Mesenchymal stem cell (in vitro differentiated cells and primary cell): Measurements from ENCODE around the gene MGMT.
A peak's percentile ranks its signal among the peaks of the same experiment; 100 is the strongest.

Experiments used
- DNase-seq: peaks from one replicate; pipeline ENCODE4 v3.0.0-alpha.2; 2013
- H2AFZ ChIP-seq: one replicate; pipeline ENCODE4 v1.6.1; 2013; ENCODE audit warnings: low read depth, mild to moderate bottlenecking, control low read depth, inconsistent platforms, low read length, moderate library complexity
- H2AK5ac ChIP-seq: 2 replicates; pipeline ENCODE4 v1.6.1; 2013; ENCODE audit warnings: low read length, moderate library complexity, mild to moderate bottlenecking, inconsistent platforms; ENCODE audit not compliant: severe bottlenecking
- H2BK120ac ChIP-seq: one replicate; pipeline ENCODE4 v1.6.1; 2013; ENCODE audit warnings: low read depth, mild to moderate bottlenecking, inconsistent platforms, low read length, moderate library complexity
- H2BK12ac ChIP-seq, 2 experiments: one replicate each; pipeline ENCODE4 v1.6.1; 2013; ENCODE audit warnings: inconsistent platforms in 2 of 2, low read length in 2 of 2, mild to moderate bottlenecking in 2 of 2, moderate library complexity in 2 of 2, control low read depth in 1 of 2
- H2BK15ac ChIP-seq: one replicate; pipeline ENCODE4 v1.6.1; 2013; ENCODE audit warnings: mild to moderate bottlenecking, low read depth, inconsistent platforms; ENCODE audit not compliant: poor library complexity, severe bottlenecking
- H2BK5ac ChIP-seq: 2 replicates; pipeline ENCODE4 v1.6.1; 2013; ENCODE audit warnings: low read depth, mild to moderate bottlenecking, low read length, control low read depth, inconsistent platforms; ENCODE audit not compliant: poor library complexity, severe bottlenecking
- H3K14ac ChIP-seq, 2 experiments: one replicate each; pipeline ENCODE4 v1.6.1; 2013; ENCODE audit warnings: inconsistent platforms in 2 of 2, low read length in 2 of 2, control low read depth in 1 of 2, mild to moderate bottlenecking in 1 of 2, moderate library complexity in 1 of 2
- H3K18ac ChIP-seq, 2 experiments: one replicate each; pipeline ENCODE4 v1.6.1; 2013; ENCODE audit warnings: inconsistent platforms in 2 of 2, low read length in 2 of 2, control low read depth in 1 of 2, low read depth in 1 of 2, mild to moderate bottlenecking in 1 of 2
- H3K23ac ChIP-seq, 2 experiments: one replicate each; pipeline ENCODE4 v1.6.1; 2013; ENCODE audit warnings: inconsistent platforms in 2 of 2, low read length in 2 of 2, mild to moderate bottlenecking in 2 of 2, moderate library complexity in 2 of 2, control low read depth in 1 of 2
- H3K27ac ChIP-seq: 2 replicates; pipeline ENCODE4 v1.5.1; 2013; ENCODE audit warnings: mild to moderate bottlenecking, moderate library complexity, low read length, control low read depth, inconsistent platforms; ENCODE audit not compliant: poor library complexity, severe bottlenecking
- H3K27me3 ChIP-seq, 2 experiments: 2 replicates each; pipeline versions ENCODE4 v1.6.1 to v1.7.0; 2013; ENCODE audit warnings: low read length in 2 of 2, mild to moderate bottlenecking in 2 of 2, moderate library complexity in 2 of 2, control low read depth in 1 of 2, inconsistent platforms in 1 of 2; ENCODE audit not compliant: control insufficient read depth in 1 of 2, insufficient read depth in 1 of 2
- H3K36me3 ChIP-seq, 2 experiments: 2 replicates each; pipeline versions ENCODE4 v1.6.1 to v1.7.0; 2013; ENCODE audit warnings: low read length in 2 of 2, control low read depth in 1 of 2, inconsistent platforms in 1 of 2, low read depth in 1 of 2, mild to moderate bottlenecking in 1 of 2; ENCODE audit not compliant: insufficient read depth in 2 of 2, control insufficient read depth in 1 of 2
- H3K4ac ChIP-seq, 2 experiments: one replicate each; pipeline ENCODE4 v1.6.1; 2013; ENCODE audit warnings: inconsistent platforms in 2 of 2, low read length in 2 of 2, mild to moderate bottlenecking in 2 of 2, moderate library complexity in 2 of 2, control low read depth in 1 of 2, low read depth in 1 of 2
- H3K4me1 ChIP-seq: 2 replicates; pipeline ENCODE4 v1.6.1; 2013; ENCODE audit warnings: low read depth, low read length, control low read depth; ENCODE audit not compliant: control insufficient read depth, insufficient read depth
- H3K4me2 ChIP-seq: 2 replicates; pipeline ENCODE4 v1.6.1; 2013; ENCODE audit warnings: low read length, mild to moderate bottlenecking, inconsistent platforms; ENCODE audit not compliant: poor library complexity, severe bottlenecking
- H3K4me3 ChIP-seq, 2 experiments: 2 replicates each; pipeline versions ENCODE4 v1.5.1 to v1.7.0; 2013; ENCODE audit warnings: low read length in 2 of 2, mild to moderate bottlenecking in 2 of 2, control low read depth in 1 of 2, low read depth in 1 of 2; ENCODE audit not compliant: insufficient read depth in 1 of 2
- H3K79me1 ChIP-seq: replicated peaks from 2 replicates; pipeline ENCODE4 v1.6.1; 2013; ENCODE audit warnings: mild to moderate bottlenecking, control low read depth, low read length, inconsistent platforms; ENCODE audit not compliant: poor library complexity, severe bottlenecking
- H3K9ac ChIP-seq: 2 replicates; pipeline ENCODE4 v1.7.0; 2013; ENCODE audit warnings: mild to moderate bottlenecking, low read length, moderate library complexity
- H3K9me3 ChIP-seq: 2 replicates; pipeline ENCODE4 v1.7.0; 2013; ENCODE audit warnings: mild to moderate bottlenecking, low read length; ENCODE audit not compliant: control insufficient read depth
- H4K8ac ChIP-seq: one replicate; pipeline ENCODE4 v1.6.1; 2013; ENCODE audit warnings: inconsistent platforms, mild to moderate bottlenecking, low read length, moderate library complexity
- H4K91ac ChIP-seq: one replicate; pipeline ENCODE4 v1.6.1; 2013; ENCODE audit warnings: mild to moderate bottlenecking, low read length, inconsistent platforms
- WGBS: methylation state at CpG from one replicate; pipeline ENCODE4 v1.1.7; 2013; ENCODE audit warnings: mixed read lengths; 5-methylcytosine and 5-hydroxymethylcytosine counted together

MGMT gene

GRCh38 chr10:129523031-129523722, 56.1 kb downstream of the MGMT start:
- Histone ChIP-seq H4K91ac (no peak overlapping the region), H3K23ac (no peak overlapping the region), H3K14ac (no peak overlapping the region), H3K9ac (no peak overlapping the region), H3K4me2 (no peak overlapping the region), H2BK5ac (no peak overlapping the region), H3K9me3 (no peaks in the 10 kb centered on the region), H3K4ac (no peak overlapping the region), H3K36me3 (peaks cover 3 to 12% of the 10 kb centered on the region in 2 experiments), H2BK120ac (no peak overlapping the region), H3K79me1 (peaks cover 57% of the 10 kb centered on the region), H3K4me3 (no peak overlapping the region), H4K8ac (no peak overlapping the region), H2BK12ac (no peak overlapping the region), H3K4me1 (peaks cover 18% of the 10 kb centered on the region), H3K27ac (no peak overlapping the region), H2BK15ac (no peak overlapping the region), H3K27me3 (no peaks in the 10 kb centered on the region), H3K18ac (no peak overlapping the region), H2AFZ (no peak overlapping the region), H2AK5ac (no peak overlapping the region)
- DNase-seq: no peak
- 93% methylated on average over 26 of the region's 27 CpGs for WGBS

- H2BK15ac ChIP-seq: no peak overlapping the region
- no peak overlapping the region for H3K4me2 ChIP-seq
- no peaks in the 10 kb centered on the region for H3K9me3 ChIP-seq
- no peak overlapping the region for H3K27ac ChIP-seq
- H3K4me1 ChIP-seq: peaks cover 19% of the 10 kb centered on the region
- no peak overlapping the region for H2AK5ac ChIP-seq
- no peak overlapping the region for H3K9ac ChIP-seq
- H2BK120ac ChIP-seq: no peak overlapping the region
- H4K91ac ChIP-seq: no peak overlapping the region
- H3K23ac ChIP-seq: no peak overlapping the region
- H3K4me3 ChIP-seq: no peak overlapping the region
- no peak overlapping the region for H2BK5ac ChIP-seq
- WGBS: 81% methylated on average over 11 of the region's 11 CpGs
- no peak for DNase-seq
- no peak overlapping the region for H3K4ac ChIP-seq
- no peaks in the 10 kb centered on the region for H3K27me3 ChIP-seq
- H2AFZ ChIP-seq: no peak overlapping the region
- no peak overlapping the region for H4K8ac ChIP-seq
- peaks cover 61% of the 10 kb centered on the region for H3K79me1 ChIP-seq
- peaks cover 3 to 17% of the 10 kb centered on the region in 2 experiments for H3K36me3 ChIP-seq
- H2BK12ac ChIP-seq: no peak overlapping the region
- H3K18ac ChIP-seq: no peak overlapping the region
- no peak overlapping the region for H3K14ac ChIP-seq
Observed at GRCh38 chr10:129523723-129524316, 56.8 kb downstream of the MGMT start.

- Histone ChIP-seq H3K9me3 (no peaks in the 10 kb centered on the region), H2BK120ac (no peak overlapping the region), H3K18ac (no peak overlapping the region), H2BK15ac (no peak overlapping the region), H3K27ac (no peak overlapping the region), H2AFZ (no peak overlapping the region), H3K36me3 (peaks cover 3 to 17% of the 10 kb centered on the region in 2 experiments), H3K4me3 (peak overlapping the region in 1 of 2 experiments; percentile 67), H3K23ac (no peak overlapping the region), H2AK5ac (no peak overlapping the region), H3K79me1 (peaks cover 60% of the 10 kb centered on the region), H3K9ac (peak overlapping the region; percentile 68), H4K8ac (no peak overlapping the region), H3K4ac (no peak overlapping the region), H3K27me3 (no peaks in the 10 kb centered on the region), H3K4me2 (no peak overlapping the region), H3K4me1 (peaks cover 19% of the 10 kb centered on the region), H3K14ac (no peak overlapping the region), H4K91ac (no peak overlapping the region), H2BK5ac (no peak overlapping the region), H2BK12ac (no peak overlapping the region)
- no peak for DNase-seq
- WGBS: 82% methylated on average over 2 of the region's 3 CpGs
Observed at GRCh38 chr10:129524936-129525335, 57.9 kb downstream of the MGMT start.

- Histone ChIP-seq H3K27ac (no peak overlapping the region), H3K4me1 (peaks cover 20% of the 10 kb centered on the region), H3K79me1 (peaks cover 55% of the 10 kb centered on the region), H3K4ac (no peak overlapping the region), H4K8ac (no peak overlapping the region), H3K18ac (no peak overlapping the region), H3K14ac (no peak overlapping the region), H2BK12ac (no peak overlapping the region), H2AFZ (no peak overlapping the region), H3K36me3 (peaks cover 3 to 14% of the 10 kb centered on the region in 2 experiments), H2BK15ac (no peak overlapping the region), H3K9ac (peak overlapping the region; percentile 68), H3K23ac (no peak overlapping the region), H3K4me2 (no peak overlapping the region), H3K4me3 (peak overlapping the region in 1 of 2 experiments; percentile 67), H2AK5ac (no peak overlapping the region), H4K91ac (no peak overlapping the region), H2BK120ac (no peak overlapping the region), H2BK5ac (no peak overlapping the region), H3K27me3 (no peaks in the 10 kb centered on the region), H3K9me3 (no peaks in the 10 kb centered on the region)
- no peak for DNase-seq
- WGBS: 81% methylated on average over 13 of the region's 13 CpGs
Observed at GRCh38 chr10:129525401-129525801, 58.4 kb downstream of the MGMT start.
